Natural killer cell (primary cell): Measurements from ENCODE around the gene ELFN1. TPM values are rescaled to one million over a fixed set of nuclear protein-coding genes. Genes with fewer than 3 reads are reported as not detected.

Experiments
- ATAC-seq, 3 donors: fragments of 150-1000 bp in 2 of 3; fragments of 200-7000 bp in 1 of 3; cut with Tn5 transposase; 1 replicate in 1 of 3; 2 replicates in 2 of 3; pipeline ENCODE4 v1.10.0; 2021; ENCODE audit warnings: mild to moderate bottlenecking in 2 of 3, moderate library complexity in 2 of 3
- DNase-seq, 2 donors: peaks; one replicate each; pipeline versions ENCODE4 v3.0.0 to v3.0.0-alpha.2; 2013 to 2021; ENCODE audit warnings: mixed read lengths in 1 of 2
- H3K27ac ChIP-seq: one replicate; pipeline ENCODE4 v1.5.1; 2013; ENCODE audit warnings: mild to moderate bottlenecking, low read length
- H3K27me3 ChIP-seq: one replicate; pipeline ENCODE4 v1.6.1; 2013; ENCODE audit warnings: low read length; ENCODE audit not compliant: control insufficient read depth, insufficient read depth
- H3K36me3 ChIP-seq: one replicate; pipeline ENCODE4 v1.6.1; 2013; ENCODE audit warnings: low read length; ENCODE audit not compliant: control insufficient read depth, insufficient read depth
- H3K4me1 ChIP-seq: one replicate; pipeline ENCODE4 v1.6.1; 2013; ENCODE audit warnings: low read length; ENCODE audit not compliant: control insufficient read depth, insufficient read depth
- H3K4me3 ChIP-seq: one replicate; pipeline ENCODE4 v1.5.1; 2013; ENCODE audit warnings: low read length
- H3K9me3 ChIP-seq: one replicate; pipeline ENCODE4 v1.6.1; 2013; ENCODE audit warnings: low read length; ENCODE audit not compliant: control insufficient read depth, insufficient read depth
- H3K27ac Mint-ChIP-seq, 2 donors: one replicate each; pipeline ENCODE4 v1.8.0; 2022; ENCODE audit warnings: mild to moderate bottlenecking in 2 of 2, mixed read lengths in 2 of 2, moderate library complexity in 1 of 2
- H3K27me3 Mint-ChIP-seq, 2 donors: one replicate each; pipeline ENCODE4 v1.8.0; 2022; ENCODE audit warnings: low read depth in 2 of 2, mixed read lengths in 2 of 2
- H3K36me3 Mint-ChIP-seq: one replicate; pipeline ENCODE4 v1.8.0; 2022; ENCODE audit warnings: mixed read lengths
- H3K4me1 Mint-ChIP-seq, 2 donors: one replicate each; pipeline ENCODE4 v1.8.0; 2022; ENCODE audit warnings: mixed read lengths in 2 of 2
- H3K4me3 Mint-ChIP-seq: one replicate; pipeline ENCODE4 v1.8.0; 2022; ENCODE audit warnings: mild to moderate bottlenecking, moderate library complexity, mixed read lengths
- H3K9me3 Mint-ChIP-seq, 2 donors: one replicate each; pipeline ENCODE4 v1.8.0; 2022; ENCODE audit warnings: mixed read lengths in 2 of 2
- CTCF ChIP-seq: fragments of 200-600 bp; IDR thresholded peaks from one replicate; pipeline ENCODE4 v1.8.0; 2022; ENCODE audit warnings: antibody characterized with exemption
- WGBS: methylation state at CpG from one replicate; pipeline ENCODE4 v1.1.7; 2013; ENCODE audit warnings: missing lambda C conversion rate; ENCODE audit not compliant: insufficient coverage; 5-methylcytosine and 5-hydroxymethylcytosine counted together
- intact Hi-C: fragments of 100-400 bp; cut with micrococcal nuclease; formaldehyde crosslinking; loops from one replicate; pipeline ENCODE4 v1.14.2; 2022
- total RNA-seq, 4 donors: library from RNA; stranded (reverse); fragments of 120-200 nt in 1 of 4; gene quantifications; one replicate each; pipeline versions ENCODE4 v1.2.3 to v1.2.4, GENCODE V29; 2013 to 2022

Gene ELFN1
- total RNA-seq, 3 donors from 2014 or later (not counting 1 experiment from before 2014, with no cell fraction given): 0.30 to 0.45 TPM; not detected in 1

DNA sequence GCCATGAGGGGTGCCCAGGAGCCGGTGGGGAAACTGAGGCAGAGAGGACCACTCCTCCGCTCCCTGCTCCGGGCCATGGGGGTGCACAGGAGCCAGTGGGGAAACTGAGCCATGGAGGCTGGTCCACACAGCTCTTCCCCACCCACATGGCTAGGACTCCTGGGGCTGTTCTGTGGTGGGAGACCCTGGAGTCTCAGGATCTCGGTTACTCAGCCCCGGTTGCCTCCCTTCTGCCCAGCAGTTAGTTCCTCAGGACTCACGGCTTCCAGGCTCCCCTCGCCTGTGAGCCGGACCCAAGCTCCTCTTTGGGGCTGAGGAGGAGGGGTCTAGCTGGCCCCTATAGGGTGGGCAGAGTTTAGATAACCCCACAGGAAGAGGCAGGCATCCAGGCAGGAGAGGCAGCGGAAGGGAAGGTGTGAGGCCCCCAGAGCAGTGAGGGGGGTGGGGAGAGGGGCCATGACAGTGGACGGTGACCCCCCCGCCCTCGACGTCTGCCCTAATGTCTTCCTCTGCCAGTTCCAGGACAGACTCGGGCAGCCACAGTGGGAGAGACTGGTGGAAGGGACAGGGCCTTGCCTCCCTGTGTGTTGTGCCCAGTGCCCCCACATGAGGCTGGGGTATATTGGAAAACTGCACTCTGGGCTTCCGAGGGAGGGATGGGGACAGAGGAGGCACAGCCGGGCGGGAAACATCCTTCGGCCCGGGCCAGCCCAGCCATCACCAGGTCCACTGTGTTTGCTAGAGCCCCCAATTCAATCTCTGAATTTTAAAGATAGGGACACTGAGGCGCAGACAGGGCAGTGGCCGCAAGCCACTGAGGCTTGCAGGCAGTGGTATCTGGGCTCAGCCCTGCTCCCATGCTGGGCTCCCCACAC is 4.3 kb downstream of the ELFN1 start:
- Histone ChIP-seq H3K27ac (no peak overlapping the region), H3K27me3 (peaks cover 8% of the 10 kb centered on the region), H3K36me3 (no peaks in the 10 kb centered on the region), H3K4me3 (no peak overlapping the region), H3K9me3 (no peaks in the 10 kb centered on the region), H3K4me1 (peaks cover 2% of the 10 kb centered on the region)
- DNase-seq (no peak), ATAC-seq (no peak)
- Mint-ChIP-seq H3K9me3 (no peaks in the 10 kb centered on the region), H3K36me3 (no peaks in the 10 kb centered on the region), H3K27me3 (peaks cover 17 to 20% of the 10 kb centered on the region in 2 donors), H3K4me3 (no peak overlapping the region), H3K4me1 (no peaks in the 10 kb centered on the region), H3K27ac (no peak overlapping the region)
- intact Hi-C loops: no loop called here
- TF ChIP-seq CTCF: no peak
- WGBS: 76% methylated on average over 21 of the region's 21 CpGs

DNA sequence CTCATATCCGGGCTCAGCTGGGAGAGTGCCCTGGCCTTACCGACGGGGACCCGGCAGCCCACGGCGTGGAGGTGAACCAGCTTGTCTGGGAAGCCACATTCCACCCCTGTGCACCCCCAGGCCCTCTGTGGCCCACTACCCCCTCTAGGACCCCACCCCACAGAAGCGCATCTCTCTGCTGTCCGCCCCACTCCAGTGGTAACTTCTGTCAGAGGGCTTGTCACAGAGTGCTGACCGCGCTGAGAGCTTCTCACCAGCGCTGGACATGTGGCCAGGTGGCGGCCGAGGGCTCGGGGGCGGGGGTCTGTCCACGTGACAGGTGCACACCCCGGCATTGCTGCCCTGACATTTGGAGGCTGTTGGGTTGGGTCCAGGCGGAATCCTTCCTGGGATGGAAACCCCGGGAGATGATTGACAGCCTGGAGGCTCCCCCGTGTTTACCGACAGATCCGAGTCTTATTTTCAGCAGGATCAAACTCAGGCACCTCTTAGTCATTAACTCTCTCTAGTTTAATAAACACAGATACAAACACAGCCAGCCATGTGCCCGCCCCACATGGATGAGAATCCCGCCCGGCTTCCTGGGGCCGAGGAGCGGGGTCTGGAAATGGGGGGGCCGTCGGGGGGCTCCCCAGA is 5.1 kb downstream of the ELFN1 start:
- Mint-ChIP-seq H3K27me3 (peaks cover 17 to 20% of the 10 kb centered on the region in 2 donors), H3K27ac (no peak overlapping the region), H3K9me3 (no peaks in the 10 kb centered on the region), H3K4me3 (no peak overlapping the region), H3K36me3 (no peaks in the 10 kb centered on the region), H3K4me1 (no peaks in the 10 kb centered on the region)
- Histone ChIP-seq H3K9me3 (no peaks in the 10 kb centered on the region), H3K36me3 (no peaks in the 10 kb centered on the region), H3K4me1 (no peaks in the 10 kb centered on the region), H3K27ac (no peak overlapping the region), H3K27me3 (peaks cover 8% of the 10 kb centered on the region), H3K4me3 (no peak overlapping the region)
- TF ChIP-seq CTCF: no peak
- ATAC-seq (no peak), DNase-seq (no peak)
- intact Hi-C loops: no loop called here
- 87% methylated on average over 29 of the region's 29 CpGs for whole genome bisulfite sequencing

DNA sequence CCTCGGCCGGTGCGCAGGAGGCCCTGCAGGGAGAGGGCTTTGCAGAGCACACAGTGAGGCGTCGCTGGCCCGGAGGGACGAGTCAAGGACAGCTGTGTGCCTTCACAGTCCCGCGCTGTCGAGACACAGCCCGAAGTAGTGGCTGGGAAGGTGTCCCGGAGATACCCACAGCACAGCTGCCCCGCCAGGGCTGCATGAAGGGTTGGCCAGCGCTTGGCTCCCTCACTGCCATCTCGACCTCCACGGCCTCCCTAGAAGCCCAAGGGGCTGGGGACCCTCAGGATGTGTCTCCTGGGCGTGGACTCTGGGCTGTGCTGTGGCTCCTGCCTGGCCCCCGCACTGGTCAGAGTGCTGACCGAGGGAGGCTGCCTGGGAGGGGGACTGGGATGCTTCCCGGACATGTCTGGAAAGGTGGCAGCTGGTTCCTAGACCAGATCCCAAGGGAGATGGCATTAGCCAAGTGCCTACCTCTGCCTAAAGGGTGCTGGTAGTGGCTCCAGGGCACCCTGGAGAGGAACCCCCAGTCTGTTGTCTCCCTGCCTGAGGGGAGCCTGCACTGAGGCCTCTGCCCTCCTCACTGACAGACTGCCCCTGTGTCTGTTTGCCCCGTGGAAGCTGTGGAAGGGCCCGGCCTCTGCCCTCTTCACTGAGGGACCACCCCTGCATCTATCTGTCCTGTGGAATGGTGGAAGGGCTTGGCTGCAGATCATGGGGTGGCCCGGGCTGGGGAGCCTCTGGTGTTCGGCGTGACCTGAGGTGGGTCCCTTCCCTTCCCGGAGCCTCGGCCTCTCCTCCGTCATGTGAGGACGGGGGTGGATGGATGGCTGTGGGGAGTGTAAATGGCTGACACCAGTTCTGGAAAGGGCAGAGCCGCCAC is 5.8 kb downstream of the ELFN1 start:
- Histone ChIP-seq H3K9me3 (no peaks in the 10 kb centered on the region), H3K4me3 (no peak overlapping the region), H3K36me3 (no peaks in the 10 kb centered on the region), H3K27ac (no peak overlapping the region), H3K4me1 (no peaks in the 10 kb centered on the region), H3K27me3 (peaks cover 7% of the 10 kb centered on the region)
- no peak for ATAC-seq
- Mint-ChIP-seq H3K27me3 (peaks cover 15 to 20% of the 10 kb centered on the region in 2 donors), H3K4me3 (no peak overlapping the region), H3K9me3 (no peaks in the 10 kb centered on the region), H3K4me1 (no peaks in the 10 kb centered on the region), H3K36me3 (no peaks in the 10 kb centered on the region), H3K27ac (no peak overlapping the region)
- 87% methylated on average over 30 of the region's 30 CpGs for WGBS
- intact Hi-C loops: no loop called here
- TF ChIP-seq CTCF: no peak
- no peak for DNase-seq
